B cell (primary cell): Measurements from ENCODE around the gene NEURL2. TPM values are rescaled to one million over a fixed set of nuclear protein-coding genes. Genes with fewer than 3 reads are reported as not detected.

ENCODE experiments used
- ATAC-seq: fragments of 200-7000 bp; cut with Tn5 transposase; one replicate; pipeline ENCODE4 v1.10.0; 2021; ENCODE audit warnings: low read depth, mild to moderate bottlenecking, moderate number of reproducible peaks, moderate library complexity
- CTCF ChIA-PET: fragments of 350-600 bp; sonication (Branson Sonifier 250); formaldehyde crosslinking; loops from one replicate; lab custom pipeline; 2021; ENCODE audit warnings: antibody characterized with exemption, inconsistent platforms; lab: Charles Lee
- POLR2A ChIA-PET: fragments of 350-600 bp; sonication (Branson Sonifier 250); formaldehyde crosslinking; loops from one replicate; lab custom pipeline; 2021; ENCODE audit warnings: antibody characterized with exemption; lab: Charles Lee
- DNase-seq: peaks from one replicate; pipeline ENCODE4 v3.0.0; 2013
- H2AFZ ChIP-seq: 2 replicates; pipeline ENCODE4 v1.6.1; 2012; ENCODE audit warnings: mild to moderate bottlenecking, low read depth, low read length; ENCODE audit not compliant: insufficient read depth, poor library complexity, severe bottlenecking
- H3K27ac ChIP-seq, 2 donors: 1 replicate in 1 of 2; 2 replicates in 1 of 2; pipeline ENCODE4 v1.5.1; 2012 to 2013; ENCODE audit warnings: low read length in 2 of 2, mild to moderate bottlenecking in 2 of 2, moderate library complexity in 1 of 2
- H3K27me3 ChIP-seq, 4 experiments: fragments of 200-600 bp in 1 of 4; sonication (generic) in 1 of 4; replicated peaks in 1 of 4; 1 replicate in 2 of 4; 2 replicates in 2 of 4; pipeline versions ENCODE4 v1.6.1 to v1.7.0; 2013 to 2016; ENCODE audit warnings: low read length in 3 of 4, mild to moderate bottlenecking in 2 of 4, mixed read lengths in 1 of 4, moderate library complexity in 1 of 4; ENCODE audit not compliant: insufficient read depth in 4 of 4, control insufficient read depth in 3 of 4; ENCODE audit errors: control extremely low read depth in 1 of 4
- H3K36me3 ChIP-seq, 2 experiments: replicated peaks in 1 of 2; 1 replicate in 1 of 2; 2 replicates in 1 of 2; pipeline versions ENCODE4 v1.6.1 to v1.7.1; 2013; ENCODE audit warnings: low read length in 1 of 2; ENCODE audit not compliant: insufficient read depth in 2 of 2, control insufficient read depth in 1 of 2; ENCODE audit errors: control extremely low read depth in 1 of 2, extremely low read depth in 1 of 2
- H3K4me1 ChIP-seq, 2 donors: fragments of 200-600 bp in 1 of 2; sonication (generic) in 1 of 2; 1 replicate in 1 of 2; 2 replicates in 1 of 2; pipeline versions ENCODE4 v1.5.1 to v1.6.1; 2013 to 2017; ENCODE audit warnings: low read length in 2 of 2; ENCODE audit not compliant: control insufficient read depth in 2 of 2, insufficient read depth in 2 of 2
- H3K4me2 ChIP-seq: replicated peaks from 2 replicates; pipeline ENCODE3; 2012; ENCODE audit warnings: mild to moderate bottlenecking, low read depth, low read length; ENCODE audit not compliant: poor library complexity, severe bottlenecking
- H3K4me3 ChIP-seq, 5 experiments: fragments of 200-600 bp in 1 of 5; sonication (generic) in 1 of 5; 1 replicate in 3 of 5; 2 replicates in 2 of 5; pipeline versions ENCODE4 v1.5.1 to v1.7.0; 2011 to 2016; ENCODE audit warnings: low read length in 4 of 5, mild to moderate bottlenecking in 4 of 5, low read depth in 2 of 5, control low read depth in 1 of 5, moderate library complexity in 1 of 5; ENCODE audit not compliant: insufficient read depth in 1 of 5; ENCODE audit errors: control extremely low read depth in 1 of 5, extremely low read depth in 1 of 5
- H3K79me2 ChIP-seq: fragments of 200-600 bp; sonication (generic); one replicate; pipeline ENCODE4 v1.6.0; 2016; ENCODE audit warnings: low read length; ENCODE audit not compliant: control insufficient read depth, insufficient read depth
- H3K9ac ChIP-seq: fragments of 200-600 bp; sonication (generic); 2 replicates; pipeline ENCODE4 v1.6.1; 2017; ENCODE audit warnings: mild to moderate bottlenecking, low read length, moderate library complexity
- H3K9me3 ChIP-seq, 3 donors: one replicate each; pipeline versions ENCODE4 v1.6.1 to v1.7.1; 2013; ENCODE audit warnings: low read length in 2 of 3; ENCODE audit not compliant: control insufficient read depth in 2 of 3, insufficient read depth in 1 of 3; ENCODE audit errors: control extremely low read depth in 1 of 3
- H4K20me1 ChIP-seq: 2 replicates; pipeline ENCODE4 v1.6.0; 2012; ENCODE audit warnings: mild to moderate bottlenecking, low read length; ENCODE audit not compliant: insufficient read depth, control insufficient read depth, poor library complexity, severe bottlenecking
- H3K27ac Mint-ChIP-seq: one replicate; pipeline ENCODE4 v1.8.0; 2021; ENCODE audit warnings: mixed read lengths
- H3K27me3 Mint-ChIP-seq: one replicate; pipeline ENCODE4 v1.8.0; 2021; ENCODE audit warnings: mixed read lengths
- H3K4me1 Mint-ChIP-seq: one replicate; pipeline ENCODE4 v1.8.0; 2021; ENCODE audit warnings: mixed read lengths
- H3K4me3 Mint-ChIP-seq: one replicate; pipeline ENCODE4 v1.8.0; 2021; ENCODE audit warnings: mixed read lengths
- H3K9me3 Mint-ChIP-seq: one replicate; pipeline ENCODE4 v1.8.0; 2022; ENCODE audit warnings: mixed read lengths; ENCODE audit not compliant: insufficient read depth
- EZH2 ChIP-seq: IDR thresholded peaks from 2 replicates; pipeline ENCODE4 v1.6.1; 2012; ENCODE audit warnings: borderline replicate concordance, low read depth, mild to moderate bottlenecking, moderate library complexity, low read length; ENCODE audit not compliant: insufficient read depth, poor library complexity, severe bottlenecking
- WGBS: methylation state at CpG from one replicate; pipeline ENCODE4 v1.1.5; 2013; ENCODE audit warnings: missing lambda C conversion rate; ENCODE audit not compliant: insufficient coverage; 5-methylcytosine and 5-hydroxymethylcytosine counted together
- intact Hi-C: fragments of 100-400 bp; cut with micrococcal nuclease; formaldehyde crosslinking; loops from one replicate; pipeline ENCODE4 v1.10.0; 2022
- polyA plus RNA-seq: library from polyadenylated mRNA; depleted of rRNA; stranded (reverse); fragments of >200 nt; gene quantifications from 2 replicates; pipeline ENCODE4 v1.2.3, GENCODE V29; 2012
- total RNA-seq, 2 donors: library from RNA; stranded (reverse); fragments of 120-200 nt in 1 of 2; gene quantifications; 1 replicate in 1 of 2; 2 replicates in 1 of 2; pipeline versions ENCODE4 v1.2.3 to v1.2.4, GENCODE V29; 2013 to 2022
- TF ChIP-seq, protein P1 (sequence below): fragments of 200-600 bp; IDR thresholded peaks from one replicate; pipeline ENCODE4 v1.8.0; 2022; ENCODE audit warnings: antibody characterized with exemption, mild to moderate bottlenecking

NEURL2 gene
- total and polyA plus RNA-seq, 2 donors (not counting 1 experiment from before 2014, with no cell fraction given) = 3.3 to 5.4 TPM

DNA sequence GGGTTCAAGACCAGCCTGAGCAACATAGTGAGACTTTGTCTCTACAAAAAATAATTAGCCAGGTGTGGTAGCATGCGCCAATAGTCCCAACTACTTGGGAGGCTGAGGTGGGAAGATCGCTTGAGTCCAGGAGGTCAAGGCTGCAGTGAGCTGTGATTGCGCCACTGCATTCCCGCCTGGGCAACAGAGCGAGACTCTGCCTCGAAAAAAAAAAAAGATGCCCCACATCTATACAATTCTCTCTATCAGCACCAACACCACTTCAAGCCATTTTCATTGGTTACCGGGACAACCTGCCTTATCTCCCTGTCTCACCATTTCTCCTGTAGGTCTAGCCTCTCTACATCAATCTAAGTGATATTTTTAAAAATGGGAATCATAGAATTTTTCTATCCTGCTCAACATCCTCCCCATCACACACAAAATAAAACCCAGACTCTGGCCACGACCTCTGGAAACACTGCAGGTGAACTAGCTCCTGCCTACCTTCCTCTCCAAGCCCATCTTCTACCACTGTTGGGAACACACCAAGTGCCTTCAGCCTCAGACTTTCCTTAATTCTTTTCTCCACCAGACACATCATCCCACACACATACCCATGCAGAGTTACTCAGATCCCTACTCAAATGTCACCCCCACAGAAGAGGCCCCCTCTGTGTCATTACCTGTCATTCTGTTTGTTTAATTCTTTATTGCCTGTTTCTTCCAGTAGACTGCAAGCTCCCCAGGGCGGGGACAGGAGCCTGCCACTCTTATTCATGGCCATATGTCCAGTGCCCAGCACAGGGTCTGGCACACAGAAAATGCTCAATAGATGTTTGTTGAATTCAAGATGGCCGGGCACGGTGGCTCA is 30.6 kb upstream of the NEURL2 start:
- no peak overlapping the region for H3K27ac ChIP-seq
- no peak overlapping the region for H3K4me2 ChIP-seq
- no peak overlapping the region for H3K27ac Mint-ChIP-seq
- no peaks in the 10 kb centered on the region for H4K20me1 ChIP-seq
- DNase-seq (no peak), ATAC-seq (no peak)
- H3K79me2 ChIP-seq = no peaks in the 10 kb centered on the region
- H3K27me3 Mint-ChIP-seq = peaks cover 28% of the 10 kb centered on the region
- no peak overlapping the region for H2AFZ ChIP-seq
- H3K36me3 ChIP-seq = no peaks in the 10 kb centered on the region
- ChIA-PET POLR2A (no interaction called here), CTCF (interaction anchor here (1.5 kb wide), 1 partner anchor 16 kb away, joined by 7 read pairs; no protein-coding TSS in a partner anchor)
- no peaks in the 10 kb centered on the region for H3K4me1 Mint-ChIP-seq
- H3K4me3 Mint-ChIP-seq = no peak overlapping the region
- H3K4me3 ChIP-seq = no peak overlapping the region
- TF ChIP-seq EZH2 = no peak
- TF ChIP-seq, protein P1, sequence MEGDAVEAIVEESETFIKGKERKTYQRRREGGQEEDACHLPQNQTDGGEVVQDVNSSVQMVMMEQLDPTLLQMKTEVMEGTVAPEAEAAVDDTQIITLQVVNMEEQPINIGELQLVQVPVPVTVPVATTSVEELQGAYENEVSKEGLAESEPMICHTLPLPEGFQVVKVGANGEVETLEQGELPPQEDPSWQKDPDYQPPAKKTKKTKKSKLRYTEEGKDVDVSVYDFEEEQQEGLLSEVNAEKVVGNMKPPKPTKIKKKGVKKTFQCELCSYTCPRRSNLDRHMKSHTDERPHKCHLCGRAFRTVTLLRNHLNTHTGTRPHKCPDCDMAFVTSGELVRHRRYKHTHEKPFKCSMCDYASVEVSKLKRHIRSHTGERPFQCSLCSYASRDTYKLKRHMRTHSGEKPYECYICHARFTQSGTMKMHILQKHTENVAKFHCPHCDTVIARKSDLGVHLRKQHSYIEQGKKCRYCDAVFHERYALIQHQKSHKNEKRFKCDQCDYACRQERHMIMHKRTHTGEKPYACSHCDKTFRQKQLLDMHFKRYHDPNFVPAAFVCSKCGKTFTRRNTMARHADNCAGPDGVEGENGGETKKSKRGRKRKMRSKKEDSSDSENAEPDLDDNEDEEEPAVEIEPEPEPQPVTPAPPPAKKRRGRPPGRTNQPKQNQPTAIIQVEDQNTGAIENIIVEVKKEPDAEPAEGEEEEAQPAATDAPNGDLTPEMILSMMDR = no peak
- H3K9ac ChIP-seq = no peak overlapping the region
- no peaks in the 10 kb centered on the region for H3K9me3 Mint-ChIP-seq
- H3K27me3 ChIP-seq = peaks cover 0 to 25% (median 2%) of the 10 kb centered on the region in 4 experiments
- H3K4me1 ChIP-seq = no peaks in the 10 kb centered on the region
- 88% methylated on average over 8 of the region's 11 CpGs for WGBS
- no peaks in the 10 kb centered on the region for H3K9me3 ChIP-seq
- intact Hi-C loops = no loop called here
